ENCODE results near the gene EXOC1L. TPM values are rescaled to one million over a fixed set of nuclear protein-coding genes. Genes with fewer than 3 reads are reported as not detected.

The EXOC1L gene
- total RNA-seq, 1 experiment from 2014 or later: not detected

GRCh38 chr4:55866290-55866907 is 46.8 kb downstream of the EXOC1L start:
- H3K36me3 Mint-ChIP-seq (ENCODE audit: insufficient read depth, unreplicated experiment): peaks cover 60% of the 10 kb centered on the region
- CTCF ChIA-PET: interaction anchor here (0.6 to 3.3 kb wide), 22 partner anchors 11 to 895 kb away, joined by 3 to 30 read pairs (median 4); partner anchors contain the start of gene EXOC1
- BruUV-seq (replicated peaks): no TSS peak
- peak; percentile 93 for DNase-seq (ENCODE audit: unreplicated experiment)
- H3K27ac Mint-ChIP-seq (ENCODE audit: low read depth, unreplicated experiment): peak overlapping the region; percentile 89
- POLR2A ChIA-PET: interaction anchor here (0.5 to 6.4 kb wide), 22 partner anchors 9 to 570 kb away, joined by 3 to 87 read pairs (median 5); partner anchors contain the start of genes CEP135, EXOC1, PAICS and TMEM165
- H3K9me3 Mint-ChIP-seq (ENCODE audit: unreplicated experiment): no peaks in the 10 kb centered on the region
- peak overlapping the region; percentile 57 for H3K4me3 Mint-ChIP-seq (ENCODE audit: unreplicated experiment)
- intact Hi-C loops (cut with micrococcal nuclease): loop anchor here (2.0 to 5.0 kb wide), 5 partner anchors 109 to 520 kb away; partner anchors contain the start of genes CLOCK, SRD5A3 and TMEM165
- no peak for TF ChIP-seq CTCF (IDR thresholded peaks at IDR 0.05; ENCODE audit: unreplicated experiment)
- no peaks in the 10 kb centered on the region for H3K27me3 Mint-ChIP-seq (ENCODE audit: insufficient read depth, unreplicated experiment)
- peaks cover 22% of the 10 kb centered on the region for H3K4me1 Mint-ChIP-seq (ENCODE audit: insufficient read depth, unreplicated experiment)

- no peaks in the 10 kb centered on the region for H3K27me3 Mint-ChIP-seq (ENCODE audit: insufficient read depth, unreplicated experiment)
- intact Hi-C loops (cut with micrococcal nuclease): loop anchor here (1.0 to 5.0 kb wide), 6 partner anchors 110 to 520 kb away; partner anchors contain the start of genes CLOCK, SRD5A3 and TMEM165
- no peak overlapping the region for H3K4me3 Mint-ChIP-seq (ENCODE audit: unreplicated experiment)
- H3K4me1 Mint-ChIP-seq (ENCODE audit: insufficient read depth, unreplicated experiment): peaks cover 22% of the 10 kb centered on the region
- no peak overlapping the region for H3K27ac Mint-ChIP-seq (ENCODE audit: low read depth, unreplicated experiment)
- ChIA-PET POLR2A (interaction anchor here (0.7 to 6.4 kb wide), 14 partner anchors 11 to 508 kb away, joined by 3 to 87 read pairs (median 6); partner anchors contain the start of genes CEP135 and EXOC1), CTCF (interaction anchor here (0.5 to 3.3 kb wide), 23 partner anchors 9 to 868 kb away, joined by 3 to 30 read pairs (median 4); partner anchors contain the start of gene EXOC1)
- TF ChIP-seq CTCF (IDR thresholded peaks at IDR 0.05; ENCODE audit: unreplicated experiment): peak; percentile 73
- peak; percentile 76 for DNase-seq (ENCODE audit: unreplicated experiment)
- BruUV-seq (replicated peaks): no TSS peak
- no peaks in the 10 kb centered on the region for H3K9me3 Mint-ChIP-seq (ENCODE audit: unreplicated experiment)
- H3K36me3 Mint-ChIP-seq (ENCODE audit: insufficient read depth, unreplicated experiment): peaks cover 56% of the 10 kb centered on the region
Measured at GRCh38 chr4:55866973-55867574, 47.5 kb downstream of the EXOC1L start.

- no peak for DNase-seq (ENCODE audit: unreplicated experiment)
- BruUV-seq (replicated peaks): no TSS peak
- no peak overlapping the region for H3K4me3 Mint-ChIP-seq (ENCODE audit: unreplicated experiment)
- intact Hi-C loops (cut with micrococcal nuclease): loop anchor here (5.0 kb wide), 2 partner anchors 111 to 471 kb away; partner anchors contain the start of gene TMEM165
- H3K27ac Mint-ChIP-seq (ENCODE audit: low read depth, unreplicated experiment): no peak overlapping the region
- no peak for TF ChIP-seq CTCF (IDR thresholded peaks at IDR 0.05; ENCODE audit: unreplicated experiment)
- ChIA-PET CTCF (interaction anchor here (0.5 to 3.3 kb wide), 2 partner anchors 424 to 1188 kb away, joined by 3 to 30 read pairs; no protein-coding TSS in a partner anchor), POLR2A (interaction anchor here (1.9 to 6.4 kb wide), 2 partner anchors 9 to 15 kb away, joined by 5 to 87 read pairs; partner anchors contain the start of gene EXOC1)
- H3K27me3 Mint-ChIP-seq (ENCODE audit: insufficient read depth, unreplicated experiment): no peaks in the 10 kb centered on the region
- H3K9me3 Mint-ChIP-seq (ENCODE audit: unreplicated experiment): no peaks in the 10 kb centered on the region
- H3K4me1 Mint-ChIP-seq (ENCODE audit: insufficient read depth, unreplicated experiment): peaks cover 22% of the 10 kb centered on the region
- peaks cover 45% of the 10 kb centered on the region for H3K36me3 Mint-ChIP-seq (ENCODE audit: insufficient read depth, unreplicated experiment)
Measured at GRCh38 chr4:55868581-55869090, 49.0 kb downstream of the EXOC1L start.

Measured in MCF 10A (cell line).